Left cardiac atrium (tissue), 4 donors: Measurements from ENCODE around the gene ACY1. TPM values are rescaled to one million over a fixed set of nuclear protein-coding genes. Genes with fewer than 3 reads are reported as not detected.
"Not testable (repeated sequence)": the region's sequence is repeated elsewhere in the genome, so short reads cannot be mapped to it uniquely, and the experiment has no call there.

Source experiments
- ATAC-seq, 2 donors: fragments of 200-7000 bp; cut with Tn5 transposase; one replicate each; pipeline ENCODE4 v1.9.1; 2020; ENCODE audit warnings: mild to moderate bottlenecking in 2 of 2, moderate library complexity in 2 of 2
- DNase-seq: peaks from one replicate; pipeline ENCODE4 v3.0.0-alpha.2; 2020
- intact Hi-C, 2 donors: fragments of 100-400 bp; cut with DNase I; formaldehyde crosslinking; loops; one replicate each; pipeline versions ENCODE4 v1.14.1 to v1.15.1; 2022 to 2023
- total RNA-seq, 2 donors: library from RNA; stranded (reverse); fragmentation: NEBNext Ultra II Directional; extraction: Animal tissue kit (Norgen Biotek cat#: 25700); gene quantifications; one replicate each; pipeline ENCODE4 v1.2.1, GENCODE V29; 2021
- donor health status: DM: no; HTN: yes; CAD: no.
- donor health status: DM: no; HTN: yes; CAD: no; lungs with severe emphysema.
- donor health status: DM: yes; HTN: yes; CAD: no.
- donor health status: Dilated cardiomyopathy.

The ACY1 gene
- total RNA-seq, 2 donors from 2014 or later, result 21.8 to 24.8 TPM

GRCh38 chr3:52033748-52034147 lies 50.4 kb downstream of the ACY1 start:
- DNase-seq, ATAC-seq, intact Hi-C loops: not testable (repeated sequence)

GRCh38 chr3:52034212-52034611 lies 50.9 kb downstream of the ACY1 start:
- no peak for ATAC-seq
- intact Hi-C loops, result no loop called here
- no peak for DNase-seq

- intact Hi-C loops, result no loop called here
- ATAC-seq (no peak), DNase-seq (no peak)
Measured at GRCh38 chr3:52034651-52035050, 51.3 kb downstream of the ACY1 start.

GRCh38 chr3:52036222-52036694 lies 52.9 kb downstream of the ACY1 start:
- no peak for DNase-seq

GRCh38 chr3:52036829-52037228 lies 53.5 kb downstream of the ACY1 start:
- intact Hi-C loops, result no loop called here
- DNase-seq (no peak), ATAC-seq (no peak)

More at GRCh38 chr3:52036222-52036694, 52.9 kb downstream of the ACY1 start:
- intact Hi-C loops, result no loop called here
- ATAC-seq, result no peak

GRCh38 chr3:52037291-52037690 lies 54.0 kb downstream of the ACY1 start:
- intact Hi-C loops, result no loop called here
- ATAC-seq, result no peak
- no peak for DNase-seq

- ATAC-seq (no peak), DNase-seq (no peak)
- intact Hi-C loops, result no loop called here
Measured at GRCh38 chr3:52038227-52038626, 54.9 kb downstream of the ACY1 start.

Other genes with a start within 250 kb of the ACY1 start
- not detected for gene IQCF6, start 204.3 kb upstream of the ACY1 start, total RNA-seq
- gene IQCF2, start 121.9 kb upstream of the ACY1 start, total RNA-seq, result not detected
- gene IQCF5, start 107.9 kb upstream of the ACY1 start, total RNA-seq, result not detected
- not detected for gene IQCF1, start 80.2 kb upstream of the ACY1 start, total RNA-seq
- gene RRP9, start 41.6 kb upstream of the ACY1 start, total RNA-seq, result 10 to 100 TPM in 1 of 2 donors, 1 to 10 TPM in 1; 8.9 to 17.2 TPM
- 10 to 100 TPM; 13.2 to 13.4 TPM for gene PARP3, start 41.2 kb upstream of the ACY1 start, total RNA-seq
- under 1 TPM in 1 of 2 donors, not detected in 1; 0.53 TPM for gene GPR62, start 28.2 kb upstream of the ACY1 start, total RNA-seq
- gene PCBP4, start 16.1 kb upstream of the ACY1 start, total RNA-seq, result 10 to 100 TPM; 49.1 to 68.3 TPM
- 10 to 100 TPM; 22.0 to 22.1 TPM for gene ABHD14B, start 9.5 kb upstream of the ACY1 start, total RNA-seq
- gene ABHD14A, start 8.5 kb upstream of the ACY1 start, total RNA-seq, result 10 to 100 TPM; 18.1 to 18.3 TPM
- 100 to 1,000 TPM; 586 to 682 TPM for gene RPL29, start 12.4 kb downstream of the ACY1 start, total RNA-seq
- 10 to 100 TPM; 24.6 to 39.3 TPM for gene DUSP7, start 73.0 kb downstream of the ACY1 start, total RNA-seq
- 1 to 10 TPM; 1.9 to 2.4 TPM for gene POC1A, start 170.9 kb downstream of the ACY1 start, total RNA-seq
- 100 to 1,000 TPM; 133 to 147 TPM for gene ALAS1, start 214.6 kb downstream of the ACY1 start, total RNA-seq
- under 1 TPM in 1 of 2 donors, not detected in 1; 0.29 TPM for gene TLR9, start 242.1 kb downstream of the ACY1 start, total RNA-seq